HG03520 (cell line): ENCODE results near the gene NFKBIE.

Source experiments
- ATAC-seq: cut with Tn5 transposase; IDR thresholded peaks from one replicate; pipeline ENCODE4 v1.9.1; 2021; ENCODE audit warnings: mild to moderate bottlenecking, moderate library complexity; ENCODE audit not compliant: unreplicated experiment

NFKBIE gene

DNA sequence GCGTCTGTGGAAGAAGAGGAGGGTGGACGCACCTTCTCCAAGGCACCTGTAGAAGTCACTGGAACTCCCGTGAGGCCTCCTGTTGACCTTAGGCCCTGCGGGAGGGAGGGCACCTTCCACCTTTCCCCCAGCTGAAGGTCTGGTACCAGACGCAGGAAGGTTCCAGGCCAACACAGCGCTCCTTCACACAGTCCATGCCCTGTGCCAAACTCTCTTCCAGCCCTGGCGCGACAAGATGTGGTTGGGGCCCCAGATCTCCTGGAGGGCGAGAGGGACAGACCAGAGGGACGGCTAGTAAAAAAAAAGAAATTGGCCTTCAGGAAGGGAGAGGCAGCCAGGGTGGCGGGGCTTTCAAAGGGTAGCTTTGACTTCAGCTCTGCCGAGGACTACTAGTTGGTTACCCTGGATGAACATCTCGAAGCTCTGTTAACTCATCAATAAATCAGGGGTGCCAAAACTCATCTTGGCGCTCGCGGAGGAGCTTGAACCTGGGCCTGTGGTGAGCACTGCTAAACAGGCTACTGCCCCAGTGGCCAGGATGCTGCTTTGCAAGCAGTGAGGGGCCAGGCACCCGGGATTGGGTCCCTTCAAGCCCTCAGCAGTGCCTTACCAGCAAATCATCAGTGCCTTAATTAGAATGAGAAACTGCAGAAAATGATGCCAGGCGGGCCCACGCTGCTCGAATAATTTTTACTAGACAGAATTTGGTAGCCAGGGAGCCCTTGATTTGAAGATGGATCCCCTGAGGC is 32.9 kb upstream of the NFKBIE start:
- no peak for ATAC-seq

DNA sequence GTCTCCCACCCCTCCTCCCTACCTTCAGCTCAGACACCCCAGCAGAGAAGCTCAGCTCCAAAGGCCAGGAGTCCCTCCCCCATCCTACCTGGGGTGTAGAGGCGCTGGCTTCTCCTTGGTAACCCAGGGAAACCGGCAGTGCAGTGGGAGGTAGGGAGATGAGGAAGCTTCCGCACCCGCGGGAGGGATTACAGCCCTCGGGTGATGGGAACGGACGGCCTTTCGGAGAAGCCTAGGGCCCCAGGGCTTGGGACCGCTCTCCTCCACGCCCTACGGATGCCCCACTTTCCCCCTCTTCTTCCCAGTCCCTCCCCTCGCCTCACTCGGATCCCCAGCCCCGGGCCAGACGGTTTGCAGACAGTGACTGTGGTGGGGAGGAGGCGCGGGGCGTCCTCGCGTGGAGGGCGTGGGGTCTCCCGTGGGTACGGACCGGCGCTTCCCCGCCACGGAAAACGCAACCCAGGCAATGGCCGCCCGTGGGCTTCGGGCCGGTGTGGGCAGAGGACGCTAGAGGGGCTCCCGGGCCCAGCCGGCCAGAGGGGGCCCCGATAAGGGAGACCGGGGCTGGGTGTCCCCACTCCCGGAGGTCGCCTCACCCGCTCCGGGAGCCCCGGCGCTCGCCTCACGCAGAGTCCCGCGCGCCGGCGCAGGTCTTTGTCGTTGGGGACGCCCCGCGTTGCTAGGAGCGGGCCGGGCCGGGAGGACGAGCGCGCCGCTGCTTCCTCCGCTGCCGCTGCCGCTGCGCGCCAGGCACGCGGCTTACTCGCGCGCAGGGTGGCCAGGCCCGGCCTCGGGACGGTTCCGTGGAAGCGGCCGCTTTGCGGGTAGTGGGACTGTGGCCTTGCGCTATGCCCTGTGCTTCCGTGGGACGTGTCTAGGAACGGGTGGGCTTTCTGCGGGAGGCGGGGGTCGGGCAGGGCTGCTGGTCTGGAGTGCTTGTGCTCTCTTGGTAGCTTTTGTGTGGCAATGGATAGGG is 32.0 kb upstream of the NFKBIE start:
- no peak for ATAC-seq

DNA sequence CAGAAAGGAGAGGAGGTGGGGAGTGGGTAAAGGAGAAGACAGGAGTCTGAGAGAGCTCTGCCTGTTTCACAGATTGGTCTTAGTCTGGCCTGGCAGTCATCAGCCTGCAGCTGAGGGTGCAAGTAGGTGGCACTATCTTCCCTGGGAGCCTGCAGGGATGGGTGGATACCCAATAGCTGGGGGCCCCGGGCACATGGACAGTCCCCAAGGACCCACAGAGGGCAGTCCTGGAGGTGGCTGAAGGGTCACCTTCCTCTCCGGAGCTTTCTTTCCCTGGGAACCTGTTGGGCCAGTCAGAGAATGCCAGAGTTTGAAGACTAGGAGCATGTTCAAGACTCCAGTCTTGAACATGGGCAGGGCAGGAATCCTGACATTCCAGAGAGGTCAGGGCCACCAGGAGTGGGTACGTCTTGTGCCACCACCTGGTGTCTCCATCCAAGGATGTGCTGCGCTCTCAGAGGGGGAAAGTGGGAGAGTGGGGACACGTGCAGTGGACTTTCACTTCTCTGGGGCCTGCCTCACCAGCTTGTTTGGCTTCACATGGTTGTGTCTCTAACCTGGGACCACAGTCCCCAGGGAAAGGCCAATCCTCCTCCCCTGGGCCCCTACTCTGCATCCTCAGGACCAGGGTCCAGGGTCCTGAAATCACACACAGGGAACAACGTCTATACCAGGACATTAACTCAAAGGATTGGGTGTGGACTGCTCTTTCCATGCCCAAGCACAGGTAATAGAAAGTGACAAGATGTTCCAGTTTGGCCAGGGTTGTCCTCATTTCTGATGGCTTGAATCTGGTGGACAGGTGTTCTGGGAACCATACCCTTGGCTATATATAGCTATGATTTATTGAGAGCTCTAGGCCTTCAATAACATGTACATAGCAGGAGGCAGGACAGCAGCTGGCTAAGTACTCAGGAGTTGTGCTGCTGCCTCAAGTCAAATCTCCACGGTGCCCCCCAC is 29.8 kb upstream of the NFKBIE start:
- no peak for ATAC-seq

DNA sequence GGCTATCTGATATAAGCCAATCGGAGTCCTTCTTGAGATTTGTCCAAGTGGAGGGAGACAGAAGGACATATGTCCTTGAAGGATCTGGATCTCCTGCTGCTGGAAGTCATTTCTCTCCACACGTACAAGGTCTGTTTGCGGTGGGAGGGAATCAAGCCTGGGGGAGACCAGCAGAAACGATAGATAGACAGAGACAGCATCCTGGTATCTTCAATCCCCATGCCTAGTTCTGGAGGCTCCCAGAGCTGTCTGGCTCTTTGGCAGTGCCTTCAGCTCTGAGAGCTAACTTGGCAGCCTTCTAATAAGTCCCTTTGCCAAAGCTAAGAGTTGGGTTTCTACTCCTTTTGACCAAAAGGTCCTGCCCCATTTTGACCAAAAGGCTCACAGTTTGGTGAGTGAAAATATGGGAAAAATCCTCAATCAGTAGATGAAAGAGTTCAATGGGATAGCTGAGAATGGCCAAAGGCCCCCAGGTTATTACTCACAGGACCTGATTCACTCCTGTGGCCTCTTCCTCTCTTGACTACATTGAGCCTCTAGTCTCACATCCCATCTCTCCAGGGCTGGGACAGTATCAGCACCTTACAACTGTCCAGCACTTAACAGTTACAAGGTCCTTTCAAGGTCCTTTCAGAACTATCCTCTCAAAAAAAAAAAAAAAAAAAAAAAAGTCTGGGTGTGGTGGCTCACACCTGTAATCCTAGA is 27.5 kb upstream of the NFKBIE start:
- ATAC-seq = no peak

DNA sequence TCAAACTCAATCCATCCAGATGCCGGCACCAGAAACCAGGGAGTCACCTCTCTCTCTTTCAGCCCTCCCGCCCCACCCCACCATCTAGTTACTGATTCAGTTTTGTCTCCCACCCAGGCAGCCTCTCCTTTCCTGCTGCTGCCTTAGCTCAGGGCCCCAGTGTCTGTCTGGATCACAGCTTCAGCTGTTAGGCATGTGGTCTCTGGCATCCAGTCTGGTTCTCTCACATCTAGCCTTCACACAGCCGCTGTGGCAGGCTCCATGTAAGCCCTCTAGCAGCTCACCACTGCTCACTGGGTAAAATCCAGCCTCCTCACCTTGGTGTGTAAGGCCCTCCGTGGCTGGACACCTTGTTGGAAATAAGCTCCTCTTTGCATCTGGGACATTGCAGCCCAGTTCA is 26.5 kb upstream of the NFKBIE start:
- no peak for ATAC-seq

DNA sequence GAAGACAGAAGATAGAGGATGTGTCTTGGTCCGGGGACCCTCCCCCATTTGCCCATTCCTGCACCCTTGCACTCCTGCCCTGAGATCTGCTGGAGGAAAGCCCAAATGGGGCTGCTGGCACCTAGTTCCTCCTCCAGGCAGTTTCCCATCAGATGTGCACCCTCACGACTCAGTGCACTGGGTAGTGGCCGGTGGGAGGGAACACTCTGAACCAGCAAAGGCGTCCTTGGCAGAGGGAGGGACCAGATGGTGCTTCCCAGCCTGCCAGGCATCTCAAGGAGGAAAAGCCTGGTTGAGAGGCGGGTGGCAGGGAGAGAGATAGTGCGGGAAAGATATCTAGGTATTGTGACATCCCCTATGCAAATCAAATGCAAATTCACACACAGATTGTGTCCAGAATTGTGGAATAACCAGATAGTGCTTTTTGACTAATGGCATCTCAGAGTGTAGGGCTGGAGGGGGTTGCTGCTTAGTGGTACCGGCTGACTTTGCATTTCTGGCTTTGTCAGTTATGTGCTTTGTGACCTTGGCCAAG is 24.4 kb upstream of the NFKBIE start:
- ATAC-seq = no peak

DNA sequence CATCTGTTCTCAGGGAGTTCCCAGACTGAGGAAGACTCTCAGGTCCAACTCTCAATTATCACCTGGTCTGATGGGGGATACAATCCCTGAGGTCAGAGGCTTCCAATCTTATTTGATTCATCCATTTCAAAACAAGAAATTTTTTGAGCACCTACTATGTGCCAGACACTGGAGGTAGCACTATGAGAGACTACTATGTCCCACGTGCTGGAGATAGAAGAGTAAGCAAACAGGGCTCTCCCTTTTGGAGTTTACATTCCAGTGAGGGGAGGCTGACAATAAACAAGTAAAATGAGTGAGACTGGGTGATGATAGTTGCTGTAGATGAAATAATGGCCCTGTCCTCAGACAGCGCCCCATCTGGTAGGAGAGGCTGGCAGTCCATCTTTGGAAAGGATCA is 21.4 kb upstream of the NFKBIE start:
- ATAC-seq = no peak

DNA sequence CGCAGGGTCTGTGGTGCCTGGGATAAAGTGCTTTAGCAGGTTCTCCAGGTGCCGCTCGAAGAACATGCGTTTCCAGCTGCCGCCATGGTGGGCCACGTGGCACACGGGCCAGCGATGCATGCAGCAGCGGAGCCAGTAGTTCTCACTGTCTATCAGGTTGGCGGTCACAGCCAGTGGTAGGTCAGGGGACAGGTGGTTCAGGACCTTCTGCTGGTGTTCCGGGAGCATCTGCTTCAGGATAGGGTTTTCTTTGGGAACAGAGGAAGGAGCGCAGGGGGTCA is 20.9 kb upstream of the NFKBIE start:
- no peak for ATAC-seq

DNA sequence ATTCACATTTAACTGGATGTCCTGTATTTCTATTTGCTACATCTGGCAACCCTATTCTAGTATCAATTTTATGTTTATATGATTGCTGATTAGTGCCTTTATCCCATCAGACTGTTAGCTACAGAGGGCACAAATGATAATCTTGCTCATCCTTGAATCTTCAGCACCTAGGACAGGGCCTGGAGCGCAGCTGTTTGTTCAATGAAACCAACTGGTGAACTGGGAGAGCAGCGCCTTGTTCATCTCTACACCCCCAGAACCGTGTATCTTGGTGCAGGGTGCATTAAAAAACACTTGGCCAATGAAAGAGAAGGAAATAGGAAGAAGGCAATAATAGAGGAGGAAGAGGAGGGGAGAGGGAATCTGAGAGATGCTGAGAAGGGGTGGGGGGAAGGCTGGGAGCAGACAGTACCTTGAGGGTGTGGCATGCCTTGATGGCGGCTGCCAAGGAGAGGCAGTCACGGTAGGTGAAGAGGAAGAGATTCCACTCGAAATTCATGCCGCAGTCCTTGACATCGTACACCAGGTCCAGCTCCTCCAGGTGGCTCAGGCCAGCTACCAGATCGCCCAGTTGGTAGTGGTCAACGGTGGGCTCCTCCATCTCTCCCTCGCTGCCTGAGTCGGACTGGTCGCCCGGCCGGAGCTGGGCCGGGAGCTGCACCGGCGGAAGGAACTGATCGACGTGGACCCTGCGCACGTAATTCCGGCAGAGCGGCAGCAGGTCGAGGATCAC is 20.4 kb upstream of the NFKBIE start:
- no peak for ATAC-seq

DNA sequence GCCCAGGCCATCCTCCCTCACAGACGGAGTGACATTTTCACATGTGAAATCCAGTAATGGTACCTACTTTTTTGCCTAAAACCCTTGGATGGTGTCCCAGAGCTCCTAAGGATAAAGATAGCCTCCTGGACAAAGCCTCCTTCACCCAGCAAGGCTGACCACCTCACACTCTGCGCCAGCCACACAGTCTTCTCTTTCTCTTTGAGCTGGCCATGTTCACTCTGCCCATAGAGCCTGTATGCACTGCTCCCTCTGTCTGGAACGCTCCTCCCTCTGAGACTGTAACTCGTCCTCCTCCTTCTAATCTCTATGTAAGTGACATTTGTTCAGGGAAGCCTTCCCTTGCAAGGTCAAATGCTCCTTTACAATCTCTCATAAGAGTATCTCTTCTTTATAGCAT is 19.5 kb upstream of the NFKBIE start:
- ATAC-seq = no peak

DNA sequence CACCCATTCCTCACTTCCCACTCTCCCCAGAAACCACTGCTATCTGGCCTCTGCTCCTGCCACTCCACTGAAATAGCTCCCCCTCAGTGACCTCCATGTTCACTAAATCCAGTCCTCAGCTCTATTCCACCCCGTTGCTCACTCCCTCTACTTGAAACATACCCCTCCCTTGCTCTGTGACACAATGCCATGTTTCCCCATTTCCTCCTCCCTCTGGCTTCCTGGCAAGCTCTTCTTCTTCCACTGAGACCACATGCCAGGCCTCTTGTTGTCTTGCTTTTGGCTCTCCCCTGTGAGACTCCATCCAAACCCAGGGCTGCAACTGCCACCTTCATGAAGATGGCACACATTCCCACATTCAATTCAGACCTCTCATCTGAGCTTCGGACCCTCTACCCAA is 18.8 kb upstream of the NFKBIE start:
- no peak for ATAC-seq

DNA sequence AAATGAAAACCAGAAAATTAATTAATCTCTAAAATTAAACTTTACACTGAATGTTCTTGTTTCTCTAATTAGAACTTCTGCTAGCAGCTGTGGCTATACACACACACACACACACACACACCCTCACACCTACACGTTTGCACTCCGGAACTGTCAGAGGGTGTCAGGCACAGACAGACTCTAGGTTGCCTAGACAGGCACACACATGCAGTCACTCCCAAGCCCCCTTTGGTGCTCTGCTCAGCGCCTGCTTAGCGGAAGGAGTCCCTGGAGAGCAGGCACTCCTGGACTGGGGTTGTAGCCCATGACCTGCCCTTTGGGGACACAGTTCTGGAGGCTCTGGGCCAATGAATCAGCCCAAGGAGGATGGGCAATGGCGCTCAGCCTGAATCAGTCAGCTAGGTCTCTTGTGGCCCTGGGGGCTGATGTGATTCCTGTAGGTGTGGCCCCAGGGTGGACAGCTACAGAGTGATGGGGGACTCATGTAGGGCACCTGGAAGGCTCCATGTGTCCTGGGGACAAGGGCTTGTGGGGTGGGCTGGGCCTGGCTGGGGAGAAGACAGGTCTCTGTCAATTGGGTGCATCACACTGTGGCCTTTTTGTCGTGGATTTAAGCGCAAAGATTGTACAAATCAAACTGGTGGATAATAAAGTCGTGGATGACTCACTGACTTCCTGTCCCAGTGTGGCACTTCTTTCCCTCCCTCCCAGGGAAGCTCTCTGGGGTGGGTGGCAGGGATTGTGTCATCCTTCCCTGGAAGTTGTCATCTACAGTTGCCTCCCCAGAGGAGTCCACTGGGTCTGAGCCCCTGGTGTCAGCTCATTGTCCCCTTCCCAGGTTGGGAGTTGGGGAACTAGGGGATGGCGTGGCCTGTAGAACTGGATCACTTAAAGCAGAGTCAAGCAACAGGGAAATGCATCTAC is 13.7 kb upstream of the NFKBIE start:
- no peak for ATAC-seq

DNA sequence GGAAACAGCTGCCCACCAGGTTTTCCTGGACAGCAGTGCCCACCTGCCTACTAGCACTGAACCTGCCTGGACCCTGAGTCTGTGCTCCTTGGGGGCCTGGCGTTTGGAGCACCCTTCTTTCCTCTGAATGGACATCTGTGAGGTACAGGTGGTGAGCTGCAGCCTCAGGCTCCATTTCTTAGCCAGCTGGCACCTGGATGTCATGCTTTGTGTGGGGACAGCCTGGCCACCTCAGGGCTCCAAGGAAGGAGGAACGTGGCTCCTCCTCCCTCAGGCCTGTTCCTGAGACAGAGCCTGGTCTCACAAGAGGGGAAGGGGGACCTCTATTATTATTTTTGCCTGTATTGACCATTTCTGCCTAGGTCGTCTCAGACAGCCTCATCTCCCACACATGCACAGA is 13.0 kb upstream of the NFKBIE start:
- no peak for ATAC-seq

DNA sequence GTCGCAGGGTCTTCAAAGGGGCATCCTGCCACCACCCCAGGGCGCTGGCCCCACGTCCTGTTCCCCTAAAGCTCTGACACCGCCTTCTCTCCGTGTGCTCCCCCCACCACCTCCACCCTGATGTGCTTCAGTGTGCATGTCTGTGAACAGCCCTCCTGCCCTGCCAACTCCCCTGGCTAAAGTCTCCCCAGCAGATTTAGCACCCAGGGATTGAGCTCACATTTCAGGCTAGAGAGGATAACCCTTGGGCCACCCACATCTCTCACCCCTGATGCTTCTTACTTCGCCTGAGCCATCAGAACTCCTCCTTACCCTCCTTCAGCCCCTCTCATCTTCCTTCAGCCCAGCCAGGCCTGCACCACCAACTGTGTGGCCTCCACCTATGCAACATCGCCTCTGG is 12.4 kb upstream of the NFKBIE start:
- ATAC-seq = no peak

DNA sequence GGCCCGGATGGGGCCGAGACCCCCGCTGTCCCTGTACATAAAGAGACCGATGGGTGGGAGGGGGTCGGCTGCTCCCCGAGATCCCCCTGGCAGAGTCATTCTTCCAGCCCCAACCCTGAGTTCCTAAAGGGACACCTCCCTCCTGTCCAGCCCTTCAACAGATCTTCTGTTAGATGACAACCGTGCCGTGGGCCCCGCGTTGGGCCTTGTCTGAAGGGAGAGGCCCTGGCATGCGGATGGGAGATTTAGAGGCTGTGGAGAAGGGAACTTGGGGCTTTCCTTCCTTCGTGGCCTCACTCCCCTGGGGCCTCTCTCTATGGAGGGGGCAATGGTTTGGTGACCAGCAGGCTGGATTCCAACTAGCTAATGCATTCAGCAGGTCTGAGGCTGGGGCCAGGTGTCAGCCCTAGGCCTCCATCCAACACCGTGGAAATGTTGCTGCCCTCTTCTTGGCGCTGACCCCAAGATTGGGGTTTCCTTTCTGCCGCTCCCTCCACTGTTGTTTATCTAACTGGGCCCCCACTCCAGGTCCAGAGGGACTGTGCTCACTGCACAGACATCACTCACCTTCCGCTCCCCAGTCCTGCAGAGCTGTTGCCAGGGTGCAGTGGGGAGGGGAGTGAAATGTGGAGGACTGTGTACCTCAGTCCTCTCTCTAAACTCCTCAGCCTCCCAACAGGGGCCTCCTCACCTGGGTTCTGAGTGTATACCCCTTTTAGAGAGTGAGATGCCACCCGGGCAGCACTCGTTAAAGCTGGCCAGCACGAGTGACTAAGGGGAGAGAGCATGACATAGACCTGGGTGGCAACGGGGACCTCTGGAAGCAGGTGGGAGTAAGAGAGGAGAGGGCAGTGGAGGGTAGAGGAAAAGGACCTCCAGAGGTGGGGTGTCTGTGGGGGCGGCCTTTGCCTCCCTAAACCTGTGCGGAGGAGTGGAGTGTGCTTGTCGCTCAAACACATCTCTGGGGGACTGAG is 11.6 kb upstream of the NFKBIE start:
- no peak for ATAC-seq

DNA sequence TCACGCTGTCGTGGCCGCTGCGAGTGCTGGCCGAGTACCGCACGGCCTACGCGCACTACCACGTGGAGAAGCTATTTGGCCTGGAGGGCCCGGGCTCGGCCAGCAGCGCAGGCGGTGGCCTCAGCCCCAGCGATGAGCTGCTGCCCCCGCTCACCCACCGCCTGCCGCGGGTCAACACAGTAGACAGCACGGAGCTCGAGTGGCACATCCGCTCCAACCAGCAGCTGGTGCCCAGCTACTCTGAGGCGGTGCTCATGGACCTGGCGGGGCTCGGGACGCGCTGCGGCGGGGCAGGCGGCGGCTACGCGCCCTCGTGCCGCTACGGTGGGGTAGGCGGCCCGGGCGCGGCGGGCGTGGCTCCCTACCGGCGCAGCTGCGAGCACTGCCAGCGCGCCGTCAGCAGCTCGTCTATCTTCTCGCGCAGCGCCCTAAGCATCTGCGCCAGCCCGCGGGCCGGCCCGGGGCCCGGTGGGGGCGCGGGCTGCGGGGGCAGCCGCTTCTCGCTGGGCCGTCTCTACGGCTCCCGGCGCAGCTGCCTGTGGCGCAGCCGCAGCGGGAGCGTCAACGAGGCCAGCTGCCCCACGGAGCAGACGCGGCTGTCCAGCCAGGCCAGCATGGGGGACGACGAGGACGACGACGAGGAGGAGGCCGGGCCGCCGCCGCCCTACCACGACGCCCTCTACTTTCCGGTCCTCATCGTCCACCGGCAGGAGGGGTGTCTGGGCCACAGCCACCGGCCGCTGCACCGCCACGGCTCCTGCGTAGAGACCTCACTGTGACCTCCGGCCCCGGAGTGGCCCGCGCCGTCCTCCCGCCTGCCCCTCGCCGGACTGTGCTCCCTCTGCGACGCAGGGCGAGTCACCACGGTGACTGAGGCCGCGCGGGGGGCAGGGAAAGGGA is 10.6 kb upstream of the NFKBIE start:
- ATAC-seq = no peak
